ENCODE data around the gene DACH2.

Gene DACH2

DNA sequence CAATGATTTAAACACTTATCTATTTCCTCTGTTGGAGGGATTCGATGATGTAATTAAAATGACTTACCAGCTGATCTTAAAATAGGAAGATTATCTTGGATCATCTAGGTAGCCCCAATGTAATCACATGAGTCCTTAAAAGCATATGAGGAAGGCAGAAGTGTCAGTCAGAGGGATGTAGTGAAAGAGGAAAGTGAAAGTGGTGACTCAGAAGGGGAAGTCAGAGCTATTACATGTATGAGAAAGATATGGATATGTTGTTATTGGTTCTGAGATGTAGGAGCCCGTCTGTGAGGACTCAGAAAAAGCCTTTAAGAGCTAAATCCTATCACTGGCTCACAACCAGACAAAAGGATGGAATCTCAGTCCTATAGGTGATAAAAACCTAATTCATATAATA is 456.4 kb downstream of the DACH2 start:
- no peak for DNase-seq (ENCODE audit: low spot score in 2 of 2)
- Mint-ChIP-seq H3K4me1 (no peaks in the 10 kb centered on the region), H3K9me3 (peaks cover 4% of the 10 kb centered on the region), H3K36me3 (ENCODE audit: insufficient read depth) (no peaks in the 10 kb centered on the region), H3K27ac (ENCODE audit: low read depth) (no peak overlapping the region), H3K4me3 (no peak overlapping the region), H3K27me3 (no peaks in the 10 kb centered on the region)
- no peak for ATAC-seq (replicated peaks; ENCODE audit: extremely low read depth, poor library complexity, severe bottlenecking)

DNA sequence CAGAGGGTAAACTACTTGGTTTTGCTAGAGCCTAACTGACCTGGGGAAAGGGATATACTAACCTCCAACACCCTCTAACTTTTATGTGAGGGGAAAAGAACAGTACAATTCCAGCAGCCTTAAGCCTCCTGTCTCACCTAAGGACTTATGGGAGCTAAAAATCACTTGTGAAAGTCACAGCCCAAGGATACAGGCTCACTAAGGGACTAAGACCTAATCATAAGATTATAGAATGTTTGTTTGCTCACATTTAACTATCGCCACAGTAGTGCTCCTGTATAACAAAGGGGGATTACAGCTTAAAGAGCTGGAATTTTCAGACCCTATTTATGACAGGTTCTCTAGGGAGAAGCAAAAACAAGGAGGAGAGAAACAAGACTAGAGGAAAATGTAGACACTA is 548.7 kb downstream of the DACH2 start:
- no peaks in the 10 kb centered on the region for H3K4me1 Mint-ChIP-seq
- peaks cover 8% of the 10 kb centered on the region for H3K9me3 Mint-ChIP-seq
- ATAC-seq (replicated peaks; ENCODE audit: extremely low read depth, poor library complexity, severe bottlenecking) (no peak), DNase-seq (ENCODE audit: low spot score in 2 of 2) (no peak)
- H3K27ac Mint-ChIP-seq (ENCODE audit: low read depth), result no peak overlapping the region
- no peaks in the 10 kb centered on the region for H3K27me3 Mint-ChIP-seq
- no peak overlapping the region for H3K4me3 Mint-ChIP-seq
- no peaks in the 10 kb centered on the region for H3K36me3 Mint-ChIP-seq (ENCODE audit: insufficient read depth)

DNA sequence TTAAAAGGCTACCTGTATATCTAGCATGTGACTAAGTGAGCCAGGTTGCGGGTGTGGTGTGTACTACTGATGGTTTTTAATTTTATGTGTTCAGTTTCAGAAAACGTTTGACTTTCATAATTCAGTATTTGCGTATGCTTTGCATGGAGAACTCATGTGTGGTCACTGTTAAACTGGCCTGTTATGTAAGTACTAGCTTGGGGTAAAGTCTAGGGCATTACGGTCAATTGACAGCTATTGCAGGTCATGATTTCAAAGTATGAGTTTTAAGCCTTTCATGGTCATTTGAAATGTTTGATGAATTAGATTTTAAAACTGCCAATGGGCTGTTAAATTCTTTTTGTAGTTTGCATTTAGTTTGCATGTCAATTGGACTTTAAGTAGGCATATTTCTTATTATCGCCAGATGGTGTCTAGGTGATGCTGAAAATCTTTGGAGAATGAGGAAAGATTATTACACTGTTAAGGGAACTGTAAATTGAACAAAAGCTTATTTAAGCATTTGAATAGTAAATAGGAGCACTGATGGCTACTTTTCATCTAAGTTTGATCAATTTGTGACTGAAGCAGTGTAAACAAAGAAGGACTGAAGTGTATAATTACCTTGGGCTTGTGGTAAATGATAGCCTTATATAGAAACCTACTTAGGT is 563.4 kb downstream of the DACH2 start:
- Mint-ChIP-seq H3K27me3 (no peaks in the 10 kb centered on the region), H3K4me1 (no peaks in the 10 kb centered on the region), H3K27ac (ENCODE audit: low read depth) (no peak overlapping the region), H3K9me3 (peaks cover 10% of the 10 kb centered on the region), H3K4me3 (no peak overlapping the region), H3K36me3 (ENCODE audit: insufficient read depth) (no peaks in the 10 kb centered on the region)
- DNase-seq (ENCODE audit: low spot score in 2 of 2) (no peak), ATAC-seq (replicated peaks; ENCODE audit: extremely low read depth, poor library complexity, severe bottlenecking) (no peak)

GRCh38 chrX:86714441-86714840 is 566.2 kb downstream of the DACH2 start:
- Mint-ChIP-seq H3K4me1 (no peaks in the 10 kb centered on the region), H3K4me3 (no peak overlapping the region), H3K27ac (ENCODE audit: low read depth) (no peak overlapping the region), H3K27me3 (no peaks in the 10 kb centered on the region), H3K36me3 (ENCODE audit: insufficient read depth) (no peaks in the 10 kb centered on the region), H3K9me3 (peaks cover 6% of the 10 kb centered on the region)
- DNase-seq (ENCODE audit: low spot score in 2 of 2) (no peak), ATAC-seq (replicated peaks; ENCODE audit: extremely low read depth, poor library complexity, severe bottlenecking) (no peak)

DNA sequence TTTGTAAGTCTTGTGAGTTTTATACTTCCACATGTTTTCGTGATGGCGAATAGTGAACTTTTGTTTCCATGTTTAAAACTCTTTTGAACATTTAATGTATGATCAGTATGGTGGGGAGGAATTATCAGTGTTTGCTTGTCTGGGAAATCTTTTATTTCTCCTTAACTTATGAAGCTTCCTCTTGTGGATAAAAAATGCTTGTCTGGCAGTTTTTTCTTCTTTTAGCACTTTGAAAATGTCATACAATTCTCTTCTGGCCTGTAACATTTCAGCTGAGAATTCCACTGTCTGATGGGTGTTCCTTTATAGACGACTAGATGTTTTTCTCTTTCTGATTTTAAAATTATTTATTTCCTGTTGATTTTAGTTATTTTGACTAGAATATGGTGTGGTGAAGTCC is 576.0 kb downstream of the DACH2 start:
- H3K27me3 Mint-ChIP-seq, result no peaks in the 10 kb centered on the region
- no peaks in the 10 kb centered on the region for H3K36me3 Mint-ChIP-seq (ENCODE audit: insufficient read depth)
- H3K4me3 Mint-ChIP-seq, result no peak overlapping the region
- H3K27ac Mint-ChIP-seq (ENCODE audit: low read depth), result no peak overlapping the region
- ATAC-seq (replicated peaks; ENCODE audit: extremely low read depth, poor library complexity, severe bottlenecking), result no peak
- H3K4me1 Mint-ChIP-seq, result no peaks in the 10 kb centered on the region
- DNase-seq (ENCODE audit: low spot score in 2 of 2), result no peak
- H3K9me3 Mint-ChIP-seq, result no peaks in the 10 kb centered on the region

GRCh38 chrX:86747091-86747490 is 598.8 kb downstream of the DACH2 start:
- no peaks in the 10 kb centered on the region for H3K27me3 Mint-ChIP-seq
- H3K27ac Mint-ChIP-seq (ENCODE audit: low read depth), result no peak overlapping the region
- H3K36me3 Mint-ChIP-seq (ENCODE audit: insufficient read depth), result peaks cover 2% of the 10 kb centered on the region
- H3K4me1 Mint-ChIP-seq, result no peaks in the 10 kb centered on the region
- no peak for DNase-seq (ENCODE audit: low spot score in 2 of 2)
- H3K9me3 Mint-ChIP-seq, result no peaks in the 10 kb centered on the region
- ATAC-seq (replicated peaks; ENCODE audit: extremely low read depth, poor library complexity, severe bottlenecking), result no peak
- no peak overlapping the region for H3K4me3 Mint-ChIP-seq

DNA sequence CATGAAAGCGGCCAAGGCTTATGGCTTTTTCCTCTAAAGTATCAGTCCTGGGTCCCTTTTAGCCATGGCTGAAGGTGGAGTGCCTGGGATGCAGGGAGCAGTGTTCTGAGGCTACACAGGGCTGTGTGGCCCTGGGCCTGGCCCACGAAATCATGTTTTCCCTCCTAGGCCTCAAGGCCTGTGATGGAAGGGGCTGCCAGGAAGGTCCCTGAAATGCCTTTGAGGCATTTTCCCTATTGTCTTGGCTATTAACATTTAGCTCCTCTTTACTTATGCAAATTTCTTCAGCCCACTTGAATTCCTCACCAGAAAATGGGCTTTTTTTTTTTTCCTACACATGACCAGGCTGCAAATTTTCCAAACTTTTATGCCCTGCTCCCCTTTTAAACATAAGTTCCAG is 657.0 kb downstream of the DACH2 start:
- Mint-ChIP-seq H3K27ac (ENCODE audit: low read depth) (no peak overlapping the region), H3K36me3 (ENCODE audit: insufficient read depth) (no peaks in the 10 kb centered on the region), H3K4me3 (no peak overlapping the region), H3K9me3 (peaks cover 7% of the 10 kb centered on the region), H3K27me3 (no peaks in the 10 kb centered on the region), H3K4me1 (no peaks in the 10 kb centered on the region)
- ATAC-seq (replicated peaks; ENCODE audit: extremely low read depth, poor library complexity, severe bottlenecking), result no peak
- DNase-seq (ENCODE audit: low spot score in 2 of 2), result no peak

GRCh38 chrX:86806786-86807185 is 658.5 kb downstream of the DACH2 start:
- DNase-seq (ENCODE audit: low spot score in 2 of 2), result no peak
- peaks cover 7% of the 10 kb centered on the region for H3K9me3 Mint-ChIP-seq
- no peak overlapping the region for H3K4me3 Mint-ChIP-seq
- ATAC-seq (replicated peaks; ENCODE audit: extremely low read depth, poor library complexity, severe bottlenecking), result no peak
- H3K4me1 Mint-ChIP-seq, result no peaks in the 10 kb centered on the region
- H3K27me3 Mint-ChIP-seq, result no peaks in the 10 kb centered on the region
- H3K27ac Mint-ChIP-seq (ENCODE audit: low read depth), result no peak overlapping the region
- H3K36me3 Mint-ChIP-seq (ENCODE audit: insufficient read depth), result no peaks in the 10 kb centered on the region

GRCh38 chrX:86809651-86810050 is 661.4 kb downstream of the DACH2 start:
- Mint-ChIP-seq H3K27me3 (no peaks in the 10 kb centered on the region), H3K27ac (ENCODE audit: low read depth) (no peak overlapping the region), H3K9me3 (peaks cover 7% of the 10 kb centered on the region), H3K36me3 (ENCODE audit: insufficient read depth) (no peaks in the 10 kb centered on the region), H3K4me1 (no peaks in the 10 kb centered on the region), H3K4me3 (no peak overlapping the region)
- ATAC-seq (replicated peaks; ENCODE audit: extremely low read depth, poor library complexity, severe bottlenecking) (no peak), DNase-seq (ENCODE audit: low spot score in 2 of 2) (no peak)

DNA sequence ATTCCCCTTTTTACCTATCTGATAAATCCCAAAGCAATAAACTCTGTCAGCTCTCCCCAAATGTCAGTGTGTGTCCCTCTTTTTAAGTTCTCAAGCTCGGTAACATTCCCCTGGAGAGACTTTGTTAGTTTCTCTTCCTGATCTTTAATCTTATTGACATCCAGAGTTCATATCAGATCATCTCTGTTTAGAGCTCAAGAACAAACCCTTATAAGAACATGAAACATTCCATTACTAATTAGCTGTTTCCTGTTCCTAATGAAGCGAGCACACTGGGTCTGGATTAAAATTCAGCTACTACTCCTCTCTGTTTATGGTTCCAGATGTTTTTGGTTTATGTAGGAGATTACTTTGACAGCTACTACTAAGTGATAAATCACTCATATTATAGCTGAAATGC is 681.5 kb downstream of the DACH2 start:
- DNase-seq (ENCODE audit: low spot score in 2 of 2) (no peak), ATAC-seq (replicated peaks; ENCODE audit: extremely low read depth, poor library complexity, severe bottlenecking) (no peak)
- Mint-ChIP-seq H3K36me3 (ENCODE audit: insufficient read depth) (no peaks in the 10 kb centered on the region), H3K27me3 (no peaks in the 10 kb centered on the region), H3K4me3 (no peak overlapping the region), H3K27ac (ENCODE audit: low read depth) (no peak overlapping the region), H3K9me3 (peaks cover 5% of the 10 kb centered on the region), H3K4me1 (no peaks in the 10 kb centered on the region)

DNA sequence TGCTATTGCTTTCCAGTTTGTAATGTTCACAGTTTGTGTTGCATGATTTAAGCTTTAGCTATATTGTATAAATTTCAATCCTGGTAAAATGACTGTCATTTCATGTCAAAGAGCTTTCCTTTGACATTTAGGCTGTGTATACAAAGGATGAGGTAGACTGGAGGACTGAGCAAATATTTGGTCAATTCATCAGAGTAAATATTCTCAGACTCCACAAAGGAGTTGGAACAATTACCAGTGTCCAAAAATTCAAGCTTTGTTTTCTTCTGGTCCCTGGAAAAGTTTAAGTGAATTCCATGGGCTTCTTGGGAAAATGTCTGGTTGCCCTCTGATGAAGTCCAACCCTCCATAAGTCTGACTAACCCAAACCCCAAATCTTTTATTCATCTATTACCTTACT is 682.4 kb downstream of the DACH2 start:
- Mint-ChIP-seq H3K36me3 (ENCODE audit: insufficient read depth) (no peaks in the 10 kb centered on the region), H3K27ac (ENCODE audit: low read depth) (no peak overlapping the region), H3K9me3 (peaks cover 10% of the 10 kb centered on the region), H3K4me1 (no peaks in the 10 kb centered on the region), H3K4me3 (no peak overlapping the region), H3K27me3 (no peaks in the 10 kb centered on the region)
- ATAC-seq (replicated peaks; ENCODE audit: extremely low read depth, poor library complexity, severe bottlenecking) (no peak), DNase-seq (ENCODE audit: low spot score in 2 of 2) (no peak)

- no peak for ATAC-seq (replicated peaks; ENCODE audit: extremely low read depth, poor library complexity, severe bottlenecking)
Measured at GRCh38 chrX:86845101-86845500, 696.9 kb downstream of the DACH2 start.

More at GRCh38 chrX:86845101-86845500, 696.9 kb downstream of the DACH2 start:
- Mint-ChIP-seq H3K4me1 (no peaks in the 10 kb centered on the region), H3K27ac (ENCODE audit: low read depth) (no peak overlapping the region), H3K36me3 (ENCODE audit: insufficient read depth) (no peaks in the 10 kb centered on the region), H3K9me3 (no peaks in the 10 kb centered on the region), H3K27me3 (no peaks in the 10 kb centered on the region), H3K4me3 (no peak overlapping the region)
- DNase-seq (ENCODE audit: low spot score in 2 of 2), result no peak

All from central memory CD8-positive, alpha-beta T cell (primary cell).